DMS153 treated with DMSO at 0.1 percent for 48 hours (cell line): ENCODE measurements around the gene GRB2.
"Not testable (repeated sequence)": the region's sequence is repeated elsewhere in the genome, so short reads cannot be mapped to it uniquely, and the experiment has no call there.

Source experiments
- DNase-seq: peaks from one replicate; lab custom pipeline; 2025; ENCODE audit not compliant: unreplicated experiment; lab: John Stamatoyannopoulos, UW

The GRB2 gene

DNA sequence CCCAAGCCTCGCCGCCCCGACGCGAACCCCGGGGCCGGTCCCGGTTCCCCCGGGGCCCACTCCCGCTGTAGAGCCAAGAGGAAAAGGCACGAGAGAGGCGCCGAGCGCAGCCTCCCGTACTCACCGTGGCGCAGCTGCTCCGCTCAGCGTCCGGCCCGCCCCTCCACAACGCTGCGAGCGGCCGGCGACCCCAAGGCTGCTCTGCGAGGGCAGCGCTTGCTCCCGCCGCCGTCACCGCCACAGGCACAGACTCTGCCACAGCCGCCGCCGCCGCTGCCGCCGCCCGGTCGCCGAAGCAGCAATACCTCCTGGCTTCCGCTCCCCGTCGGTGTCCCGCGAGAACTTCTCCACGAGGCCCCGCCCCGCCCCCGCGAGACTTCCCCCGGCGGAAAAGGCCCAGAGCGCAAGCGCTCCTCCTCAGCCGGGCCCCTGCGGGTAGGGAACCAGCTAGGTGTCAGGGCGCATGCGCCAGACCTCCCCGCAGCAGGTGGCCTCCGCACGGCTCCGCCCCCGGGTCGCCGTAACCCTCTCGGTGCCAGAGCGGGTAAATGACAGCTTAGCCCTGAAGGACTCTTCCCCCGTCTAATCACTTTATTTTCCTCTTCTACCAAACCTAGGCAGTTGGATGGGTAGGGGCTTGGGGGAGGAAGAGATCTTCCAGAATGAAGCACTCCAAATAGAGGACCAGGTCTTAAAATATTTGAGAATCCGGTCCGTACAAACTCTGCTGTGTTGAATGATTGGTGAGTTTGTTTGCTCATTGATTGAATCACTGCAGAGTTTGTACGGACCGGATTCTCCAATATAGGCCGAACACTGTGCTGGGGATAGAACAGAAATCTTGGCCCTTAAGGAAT lies at the start of gene GRB2:
TSS of gene GRB2 (minus strand) at position 314 of the 857 bp plus-strand sequence. CDS start 12,050 bp downstream, outside the sequence.
- DNase-seq = peak; percentile 96

DNA sequence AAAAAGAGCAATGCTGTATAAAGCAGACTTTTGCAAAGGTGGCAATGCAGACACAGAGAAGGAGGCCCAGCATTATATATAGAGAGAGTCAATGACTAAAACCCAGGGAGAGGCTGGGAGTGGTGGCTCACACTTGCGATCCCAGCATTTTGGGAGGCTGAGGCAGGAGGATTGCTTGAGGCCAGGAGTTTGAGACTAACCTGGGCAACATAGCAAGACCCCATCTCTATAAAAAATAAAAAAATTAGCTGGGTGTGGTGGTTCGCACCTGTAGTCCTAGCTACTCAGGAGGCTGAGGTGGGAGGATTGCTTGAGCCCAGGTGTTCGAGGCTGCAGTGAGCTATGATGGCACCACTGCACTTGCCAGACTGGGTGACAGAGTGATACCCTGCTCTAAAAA lies 49.2 kb upstream of the GRB2 start:
- DNase-seq = not testable (repeated sequence)

DNA sequence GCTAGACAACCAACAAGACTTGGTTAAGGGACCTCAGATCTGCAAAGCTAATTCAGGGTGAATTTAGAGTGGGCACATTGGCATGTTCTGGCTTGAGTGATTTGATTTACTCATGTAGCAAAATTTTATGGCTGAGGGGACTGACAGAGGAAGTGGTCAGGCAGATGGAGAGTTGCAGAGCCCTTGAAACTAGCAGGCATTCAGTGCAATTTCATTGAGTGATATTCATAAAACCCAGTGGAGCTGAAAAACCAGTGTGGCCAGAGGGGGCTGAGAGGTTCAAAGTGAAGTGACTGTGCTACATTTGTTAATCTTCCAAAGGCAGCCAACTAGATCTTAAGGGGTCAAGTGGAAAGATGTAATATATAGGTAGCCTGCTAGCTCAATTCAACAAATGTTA lies 48.7 kb upstream of the GRB2 start:
- DNase-seq = no peak

DNA sequence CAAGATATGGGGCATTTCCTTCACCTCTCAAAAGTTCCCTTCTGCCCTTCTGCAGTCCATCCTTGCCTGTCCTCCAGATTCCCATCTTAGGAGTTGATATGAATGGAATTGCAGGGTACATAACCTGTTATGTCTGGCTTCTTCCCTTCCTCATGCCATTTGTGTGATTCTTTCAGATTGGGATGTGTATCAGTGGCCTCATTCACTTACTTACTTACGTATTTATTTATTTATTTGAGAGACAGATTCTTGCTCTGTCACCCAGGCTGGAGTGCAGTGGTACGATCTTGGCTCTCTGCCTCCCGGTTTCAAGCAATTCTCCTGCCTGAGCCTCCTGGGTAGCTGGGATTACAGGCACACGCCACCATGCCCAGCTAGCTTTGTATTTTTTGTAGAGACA lies 44.8 kb upstream of the GRB2 start:
- no peak for DNase-seq

DNA sequence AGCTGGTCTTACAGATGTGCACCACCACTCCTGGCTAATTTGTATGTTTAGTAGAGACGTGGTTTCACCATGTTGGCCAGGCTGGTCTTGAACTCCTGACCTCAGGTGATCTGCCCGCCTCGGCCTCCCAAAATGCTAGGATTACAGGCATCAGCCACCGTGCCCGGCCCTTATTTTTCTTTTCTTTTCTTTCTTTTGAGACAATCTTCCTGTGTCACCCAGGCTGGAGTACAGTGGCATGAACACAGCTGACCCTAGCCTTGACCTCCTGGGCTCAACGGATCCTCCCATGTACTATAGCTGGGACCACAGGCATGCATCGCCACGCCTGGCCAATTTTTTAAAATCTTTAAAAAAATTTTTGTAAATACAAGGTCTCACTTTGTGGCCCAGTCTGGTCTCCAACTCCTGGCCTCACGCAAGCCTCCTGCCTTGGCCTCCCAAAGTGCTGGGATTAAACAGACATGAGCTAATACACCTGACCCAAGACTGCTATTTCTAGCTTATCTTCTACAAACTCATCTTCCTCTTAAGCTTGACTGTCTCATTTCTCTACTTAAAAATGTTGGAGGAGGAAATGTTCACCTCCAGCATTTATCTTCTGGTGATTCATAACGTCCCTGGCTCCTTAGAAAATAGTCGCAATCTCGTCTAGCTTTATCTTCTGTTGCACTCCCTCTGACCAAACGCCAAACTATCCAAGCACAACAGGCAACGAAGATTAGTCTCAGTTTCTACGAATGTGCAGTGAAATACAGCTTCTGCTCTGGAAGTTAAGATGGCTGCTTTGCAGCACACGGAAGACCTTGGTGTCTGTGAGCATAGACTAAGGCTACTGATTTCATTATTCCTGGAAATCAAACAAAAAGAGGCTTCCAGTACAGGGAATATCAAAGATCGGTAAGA lies 42.7 kb upstream of the GRB2 start:
- DNase-seq = no peak

DNA sequence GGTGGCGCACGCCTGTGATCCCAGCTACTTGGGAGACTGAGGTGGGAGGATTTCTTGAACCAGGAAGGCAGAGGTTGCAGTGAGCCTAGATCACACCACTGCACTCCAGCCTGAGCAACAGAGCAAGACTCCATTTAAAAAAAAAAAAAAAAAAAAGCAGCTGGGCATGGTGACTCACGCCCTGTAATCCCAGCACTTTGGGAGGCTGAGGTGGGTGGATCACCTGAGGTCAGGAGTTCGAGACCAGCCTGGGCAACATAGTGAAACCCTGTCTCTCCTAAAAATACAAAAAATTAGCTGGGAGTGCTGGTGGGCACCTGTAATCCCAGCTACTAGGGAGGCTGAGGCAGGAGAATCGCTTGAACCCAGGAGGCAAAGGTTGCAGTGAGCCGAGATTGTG lies 40.4 kb upstream of the GRB2 start:
- not testable (repeated sequence) for DNase-seq

DNA sequence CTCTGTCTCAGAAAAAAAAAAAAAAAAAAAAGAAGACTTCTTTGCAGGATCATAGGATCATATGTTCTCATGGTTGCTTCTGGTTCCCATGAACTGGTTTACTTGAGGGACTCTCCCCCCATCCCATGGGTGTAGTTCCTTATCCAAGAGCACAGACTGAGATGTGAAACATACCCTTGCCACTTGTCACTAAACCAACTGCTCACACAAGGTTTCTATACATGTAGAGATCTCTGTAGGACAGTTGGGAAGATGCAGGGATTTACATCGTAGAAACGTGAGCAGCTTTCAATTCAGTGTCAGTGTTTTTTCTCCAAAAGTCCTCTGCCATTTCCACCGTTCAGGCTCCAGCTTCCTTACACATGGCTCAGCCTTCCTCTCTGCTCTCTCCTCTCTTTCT lies 39.8 kb upstream of the GRB2 start:
- DNase-seq = no peak

DNA sequence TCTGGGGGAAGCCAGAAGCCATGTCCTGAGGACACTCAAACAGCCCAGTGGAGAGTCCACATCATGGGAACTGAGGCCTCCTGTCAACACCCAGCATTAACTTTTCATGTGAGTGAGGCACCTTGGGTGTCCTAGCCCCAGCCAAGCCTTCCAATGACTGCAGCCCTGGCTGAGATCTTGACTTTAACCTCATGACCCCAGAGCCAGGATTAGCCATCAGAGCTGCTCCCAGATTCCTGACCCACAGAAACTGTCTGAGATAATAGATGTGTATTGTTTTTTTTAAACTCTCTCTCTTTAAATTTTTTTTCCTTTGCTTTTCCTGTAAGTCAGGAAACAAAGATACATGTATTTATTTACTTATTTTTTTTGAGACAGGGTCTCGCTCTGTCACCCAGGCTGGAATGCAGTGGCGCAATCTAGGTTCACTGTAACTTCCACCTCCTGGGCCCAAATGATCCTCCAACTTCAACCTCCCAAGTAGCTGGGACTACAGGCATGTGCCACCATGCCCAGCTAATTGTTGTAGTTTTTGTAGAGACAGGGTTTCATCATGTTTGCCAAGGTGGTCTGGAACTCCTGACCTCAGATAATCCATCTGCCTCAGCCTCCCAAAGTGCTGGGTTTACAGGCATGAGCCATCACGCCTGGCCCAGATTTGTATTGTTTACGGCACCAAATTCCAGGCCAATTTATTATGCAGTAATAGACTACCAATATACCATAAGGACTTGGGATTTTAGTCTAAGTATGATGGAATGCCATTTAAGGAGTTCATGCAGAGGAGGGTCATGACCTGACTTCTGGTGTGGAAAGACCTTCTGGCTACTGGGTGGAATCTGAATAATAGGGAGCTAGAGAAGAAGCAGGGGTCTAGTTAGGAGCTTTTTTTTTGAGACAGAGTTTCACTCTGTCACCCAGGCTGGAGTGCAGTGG lies 37.0 kb upstream of the GRB2 start:
- no peak for DNase-seq

DNA sequence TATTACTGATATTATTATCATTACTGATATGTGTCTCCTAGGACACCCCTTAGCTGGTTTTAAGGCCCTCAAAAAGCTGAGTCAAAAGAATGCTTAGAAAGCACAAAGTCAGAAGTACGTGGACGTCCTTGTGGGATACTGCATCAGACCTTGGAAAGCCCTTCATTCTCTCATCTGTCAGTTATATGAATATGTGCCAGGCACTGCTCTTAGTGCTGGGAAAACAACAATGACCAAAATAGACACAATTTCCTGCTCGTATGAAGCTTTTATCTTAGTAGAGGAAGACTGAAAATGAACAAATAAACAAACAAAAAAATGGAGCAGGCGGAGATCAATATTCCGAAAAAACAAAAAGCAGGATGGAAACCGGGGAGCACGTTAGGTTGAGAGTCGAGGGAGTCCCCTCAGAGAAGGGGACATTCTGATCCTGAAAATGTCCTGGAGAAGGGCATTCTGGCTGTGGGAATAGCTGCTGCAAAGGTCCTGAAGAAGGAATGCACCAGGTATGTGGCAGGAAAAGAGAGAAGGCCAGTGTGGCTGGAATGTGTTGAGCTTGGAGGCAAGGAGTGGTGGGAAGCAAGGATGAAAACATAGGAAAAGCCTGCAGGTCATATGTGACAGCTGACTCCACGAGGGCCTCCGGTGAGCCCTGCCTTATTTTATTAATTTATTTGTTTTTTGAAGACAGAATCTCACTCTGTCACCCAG lies 35.4 kb upstream of the GRB2 start:
- DNase-seq = no peak

DNA sequence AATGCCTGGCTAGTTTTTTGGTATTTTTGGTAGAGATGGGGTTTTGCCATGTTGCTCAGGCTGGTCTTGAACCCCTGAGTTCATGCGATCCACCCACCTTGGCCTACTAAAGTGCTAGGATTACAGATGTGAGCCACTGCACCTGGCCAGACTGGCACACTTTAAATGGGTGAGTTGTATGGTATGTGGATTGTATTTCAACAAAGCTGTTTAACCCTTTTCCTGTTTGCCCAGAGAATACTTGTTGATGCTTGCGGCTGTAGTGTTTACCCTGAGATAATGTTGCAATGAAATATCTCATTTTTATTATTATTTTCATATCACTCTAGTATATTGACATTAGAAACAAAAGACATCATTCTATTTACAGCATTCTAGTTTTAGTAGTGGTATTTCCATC lies 33.8 kb upstream of the GRB2 start:
- no peak for DNase-seq

DNA sequence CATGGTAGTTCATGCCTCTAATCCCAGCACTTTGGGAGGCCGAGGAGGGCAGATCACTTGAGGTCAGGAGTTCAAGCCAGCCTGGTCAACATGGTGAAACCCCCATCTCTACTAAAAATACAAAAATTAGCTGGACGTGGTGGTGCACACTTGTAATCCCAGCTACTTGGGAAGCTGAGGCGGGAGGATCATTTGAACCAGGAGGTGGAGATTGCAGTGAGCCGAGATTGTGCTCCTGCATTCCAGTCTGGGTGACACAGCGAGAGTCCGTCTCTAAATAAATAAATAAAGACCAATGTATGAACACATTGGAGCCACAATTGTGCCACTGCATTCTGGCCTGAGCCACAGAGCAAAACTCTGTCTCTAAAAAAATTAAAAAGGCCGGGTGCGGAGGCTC lies 31.9 kb upstream of the GRB2 start:
- not testable (repeated sequence) for DNase-seq

DNA sequence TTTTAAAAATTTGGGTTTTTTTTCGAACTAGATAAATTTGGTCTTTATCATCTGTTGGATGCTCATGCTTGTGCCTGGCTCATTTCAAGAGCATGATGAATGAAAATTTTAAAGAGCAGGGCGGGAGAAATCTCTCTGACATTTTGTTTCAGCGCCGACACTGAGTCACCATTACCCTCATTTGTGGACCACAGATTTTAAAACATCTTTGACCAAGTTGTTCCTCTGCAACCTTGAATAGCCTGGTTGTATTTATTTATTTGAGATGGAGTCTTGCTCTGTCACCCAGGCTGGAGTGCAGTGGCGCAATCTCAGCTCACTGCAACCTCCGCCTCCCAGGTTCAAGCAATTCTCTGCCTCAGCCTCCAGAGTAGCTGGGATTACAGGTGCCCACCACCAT lies 29.0 kb upstream of the GRB2 start:
- not testable (repeated sequence) for DNase-seq

DNA sequence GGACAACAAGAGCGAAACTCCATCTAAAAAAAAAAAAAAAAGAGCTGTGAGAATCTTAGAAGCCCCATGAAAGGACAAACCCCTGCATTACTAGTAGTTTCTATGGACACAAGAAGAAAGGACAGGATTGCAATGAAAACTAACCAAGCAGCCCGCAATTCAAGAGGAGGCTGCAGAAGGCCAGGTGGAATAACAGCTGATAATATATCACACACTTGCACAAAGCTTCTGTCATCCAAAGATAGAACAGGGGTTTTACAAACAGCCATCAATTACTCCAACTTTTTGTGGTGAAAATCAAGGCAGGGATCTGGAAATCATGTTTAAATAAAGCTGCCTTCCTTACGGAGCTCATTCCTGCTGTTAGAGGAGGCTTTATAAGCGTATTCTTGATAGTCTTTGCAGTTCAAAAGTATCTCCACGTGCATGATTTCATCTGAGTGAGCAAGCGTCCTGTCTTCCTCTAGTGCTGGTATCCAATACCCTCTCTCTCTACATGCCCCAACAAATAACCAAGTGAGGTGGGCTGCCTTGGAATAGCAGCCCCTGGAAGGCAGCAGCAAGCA lies 27.8 kb upstream of the GRB2 start:
- DNase-seq = no peak

DNA sequence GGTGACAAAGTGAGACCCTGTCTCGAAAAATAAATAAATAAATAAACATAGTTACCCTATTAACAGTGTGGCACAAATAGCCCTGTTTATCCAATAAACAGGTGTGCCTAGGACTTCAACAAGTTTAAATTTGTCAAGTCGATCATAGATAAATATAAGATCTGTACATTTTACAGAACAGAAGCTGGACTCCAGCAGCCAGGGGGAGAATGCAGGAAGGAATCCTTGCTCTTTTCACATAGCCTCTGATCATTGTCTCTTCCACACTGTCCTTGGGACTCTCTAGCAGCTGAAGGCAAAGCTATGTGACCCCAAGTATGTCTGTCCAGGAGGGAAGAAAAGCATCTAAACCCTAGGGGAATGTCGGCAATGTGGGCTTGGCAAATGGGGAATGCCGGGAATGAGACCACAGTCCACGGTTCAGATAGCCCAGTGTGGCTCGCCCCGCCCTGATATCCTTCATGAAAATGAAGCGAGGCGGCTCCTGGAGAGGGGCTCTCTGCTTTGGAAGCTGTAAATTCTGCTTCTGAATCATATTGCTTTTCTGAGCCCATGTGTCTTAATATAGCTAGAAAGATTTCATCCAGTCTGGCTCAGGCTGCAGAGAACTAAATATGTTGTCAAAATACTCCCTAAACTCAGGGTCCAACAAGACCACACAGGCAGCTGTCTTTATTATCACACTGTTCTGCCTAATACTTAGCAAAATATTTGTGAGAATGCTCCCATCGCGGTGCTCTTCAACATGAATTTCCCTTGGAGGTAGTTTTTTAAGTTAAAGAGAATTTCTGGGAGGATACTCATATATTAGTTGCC lies 24.9 kb upstream of the GRB2 start:
- DNase-seq = no peak

DNA sequence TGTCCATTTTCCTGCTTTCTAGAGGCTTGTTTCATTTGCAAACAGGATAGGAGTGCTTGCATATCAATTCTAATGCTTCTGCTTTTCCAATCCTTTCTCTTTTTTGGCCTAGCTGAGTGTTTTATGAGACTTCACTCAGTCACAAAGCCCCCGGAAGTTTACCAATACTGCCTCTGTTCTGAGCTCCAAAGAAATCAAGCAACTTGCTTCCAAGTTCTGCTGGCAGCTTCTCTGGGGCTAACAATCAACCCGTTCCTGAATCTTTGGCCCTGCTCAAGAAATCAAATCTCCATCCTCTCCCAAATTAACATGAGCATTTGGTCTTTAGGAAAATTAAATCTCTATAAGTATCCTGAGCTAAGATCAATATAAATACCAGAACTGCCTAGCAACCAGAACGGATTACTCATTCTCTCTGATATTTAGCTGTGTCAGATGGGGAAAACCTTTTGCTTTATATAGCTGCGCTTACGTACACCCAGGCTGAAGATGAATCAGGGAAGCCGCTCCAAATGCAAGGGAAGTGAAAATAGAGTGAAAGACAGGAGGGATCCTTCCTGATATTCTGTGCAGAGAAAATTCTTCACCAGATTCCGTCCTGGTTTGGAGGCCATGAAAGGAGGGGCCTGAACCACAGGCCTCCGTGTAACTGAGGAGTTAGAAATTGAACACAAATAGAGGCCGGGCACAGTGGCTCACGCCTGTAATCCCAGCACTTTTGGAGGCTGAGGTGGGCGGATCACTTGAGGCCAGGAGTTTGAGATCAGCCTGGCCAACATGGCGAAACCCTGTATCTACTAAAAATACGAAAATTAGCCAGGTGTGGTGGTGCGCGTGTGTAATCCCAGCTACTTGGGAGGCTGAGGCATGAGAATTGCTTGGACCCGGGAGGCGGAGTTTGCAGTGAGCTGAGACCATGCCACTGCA lies 23.3 kb upstream of the GRB2 start:
- no peak for DNase-seq

DNA sequence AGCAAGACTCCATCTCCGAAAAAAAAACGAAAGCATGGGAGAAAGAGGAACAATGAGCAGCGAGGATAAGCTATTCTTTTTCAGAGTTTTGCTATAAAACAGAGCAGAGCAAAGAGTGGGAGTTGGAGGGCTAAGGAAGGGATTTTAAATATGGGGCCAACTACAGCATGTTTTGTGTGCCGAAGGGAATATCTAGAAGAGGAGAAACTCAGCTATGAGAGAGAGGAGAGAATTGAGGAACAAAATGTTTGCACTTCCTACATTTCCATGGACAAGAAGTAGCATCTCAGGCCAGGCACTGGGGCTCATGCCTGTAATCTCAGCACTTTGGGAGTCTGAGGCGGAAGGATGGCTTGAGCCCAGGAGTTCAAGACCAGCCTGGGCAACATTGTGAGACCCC lies 13.1 kb upstream of the GRB2 start:
- DNase-seq = no peak

DNA sequence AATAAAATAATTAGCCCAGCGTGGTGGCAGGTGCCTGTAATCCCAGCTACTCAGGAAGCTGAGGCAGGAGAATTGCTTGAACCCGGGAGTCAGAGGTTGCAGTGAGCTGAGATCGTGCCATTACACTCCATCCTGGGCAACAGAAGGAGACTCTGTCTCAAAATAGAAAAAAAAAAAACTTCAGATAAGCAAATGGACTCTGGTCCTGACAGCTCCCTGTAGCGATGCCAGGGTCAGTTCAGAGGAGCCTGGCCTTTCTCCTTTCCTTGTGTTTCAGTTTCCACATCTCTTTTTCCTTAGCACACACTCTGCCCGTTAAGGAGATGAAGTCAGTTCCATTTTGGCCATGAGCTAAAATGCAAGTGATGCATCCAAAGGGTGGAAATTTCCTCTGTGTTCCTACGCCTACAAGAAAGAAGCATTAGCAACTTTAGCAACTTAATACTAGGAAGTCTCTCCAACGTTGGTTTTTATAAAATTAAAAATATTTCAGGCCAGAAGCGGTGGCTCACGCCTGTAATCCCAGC lies 11.6 kb upstream of the GRB2 start:
- no peak for DNase-seq

DNA sequence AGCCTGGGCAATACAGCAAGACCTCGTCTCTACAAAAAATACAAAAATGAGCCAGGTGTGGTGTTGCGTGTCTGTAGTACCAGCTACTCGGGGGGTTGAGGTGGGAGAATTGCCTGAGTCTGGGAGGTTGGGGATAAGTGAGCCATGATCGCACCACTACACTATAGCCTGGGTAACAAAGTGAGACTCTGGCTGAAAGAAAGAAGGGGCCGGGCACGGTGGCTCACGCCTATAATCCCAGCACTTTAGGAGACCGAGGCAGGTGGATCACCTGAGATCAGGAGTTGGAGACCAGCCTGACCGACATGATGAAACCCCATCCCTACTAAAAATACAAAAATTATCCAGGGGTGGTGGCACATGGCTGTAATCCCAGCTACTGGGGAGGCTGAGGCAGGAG lies 10.5 kb upstream of the GRB2 start:
- DNase-seq = no peak
